Femur (tissue), 1 donor: ENCODE data around the gene LYRM7.
"Not testable (repeated sequence)": the region's sequence is repeated elsewhere in the genome, so short reads cannot be mapped to it uniquely, and the experiment has no call there.

Experiments
- DNase-seq: peaks from one replicate; pipeline ENCODE4 v3.0.0-alpha.2; 2017

Gene LYRM7

DNA sequence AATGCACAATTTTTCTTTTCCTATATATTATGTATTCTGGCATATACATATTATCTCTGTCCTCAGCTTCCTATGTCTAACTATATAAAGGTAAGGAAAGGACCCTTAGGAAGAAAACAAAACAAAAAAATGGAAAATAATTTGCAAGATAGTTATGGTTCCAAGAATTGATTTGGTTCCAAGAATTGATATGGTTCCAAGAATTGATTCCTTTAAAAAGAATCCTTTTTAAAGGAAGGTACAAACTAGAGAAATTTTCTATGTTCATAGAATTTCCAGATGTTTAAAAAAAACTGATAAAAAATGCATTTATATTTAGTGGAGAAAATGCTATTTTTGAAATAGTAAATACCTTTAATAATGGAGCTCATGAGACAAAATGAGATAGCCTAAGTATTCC, 12.1 kb downstream of the LYRM7 start:
- DNase-seq = no peak

DNA sequence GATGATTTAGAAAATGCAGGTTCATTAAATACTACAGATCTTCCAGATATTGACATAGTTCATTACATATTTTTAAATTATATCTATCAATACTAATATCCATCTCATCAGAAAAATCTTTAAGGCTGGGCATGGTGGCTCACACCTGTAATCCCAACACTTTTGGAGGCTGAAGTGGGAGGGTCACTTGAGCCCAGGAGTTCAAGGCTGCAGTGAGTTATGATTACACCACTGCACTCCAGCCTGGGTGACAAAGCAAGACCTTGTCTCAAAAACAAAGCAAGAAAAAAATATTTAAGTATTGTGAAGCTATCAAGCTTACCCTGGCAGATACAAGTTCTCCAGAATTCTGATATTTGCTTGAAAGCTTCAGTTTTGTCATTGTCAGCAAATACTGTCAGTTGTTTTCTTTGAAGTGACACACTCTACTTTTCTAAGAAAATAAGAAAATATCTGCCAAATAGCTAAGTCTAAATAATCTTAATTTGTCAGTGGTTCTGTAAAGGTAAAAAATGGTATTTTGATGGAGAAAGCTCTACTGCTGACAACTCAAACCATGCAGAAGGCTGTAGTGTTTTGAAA, 14.9 kb downstream of the LYRM7 start:
- DNase-seq = no peak

GRCh38 chr5:131186561-131187256, 16.0 kb downstream of the LYRM7 start:
- no peak for DNase-seq

GRCh38 chr5:131193106-131193505, 22.4 kb downstream of the LYRM7 start:
- DNase-seq = no peak

DNA sequence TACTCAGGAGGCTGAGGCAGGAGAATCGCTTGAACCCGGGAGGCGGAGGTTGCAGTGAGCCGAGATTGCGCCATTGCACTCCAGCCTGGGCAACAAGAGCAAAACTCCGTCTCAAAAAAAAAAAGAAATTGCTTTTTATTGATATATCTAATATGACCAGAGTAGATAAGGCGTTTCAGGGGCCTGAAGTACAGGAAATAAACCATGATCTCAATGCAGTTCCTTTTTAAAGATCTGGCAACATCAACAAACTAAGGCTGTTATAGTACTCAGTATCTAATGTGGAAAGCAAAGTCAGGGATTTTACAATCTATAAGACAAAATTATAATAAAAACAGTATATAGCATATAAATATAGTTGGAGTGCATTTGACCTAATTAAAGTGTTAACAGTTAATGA, 23.2 kb downstream of the LYRM7 start:
- DNase-seq = not testable (repeated sequence)

GRCh38 chr5:131194725-131195124, 24.0 kb downstream of the LYRM7 start:
- DNase-seq = no peak

- no peak for DNase-seq
Observed at GRCh38 chr5:131195696-131196095, 25.0 kb downstream of the LYRM7 start.

DNA sequence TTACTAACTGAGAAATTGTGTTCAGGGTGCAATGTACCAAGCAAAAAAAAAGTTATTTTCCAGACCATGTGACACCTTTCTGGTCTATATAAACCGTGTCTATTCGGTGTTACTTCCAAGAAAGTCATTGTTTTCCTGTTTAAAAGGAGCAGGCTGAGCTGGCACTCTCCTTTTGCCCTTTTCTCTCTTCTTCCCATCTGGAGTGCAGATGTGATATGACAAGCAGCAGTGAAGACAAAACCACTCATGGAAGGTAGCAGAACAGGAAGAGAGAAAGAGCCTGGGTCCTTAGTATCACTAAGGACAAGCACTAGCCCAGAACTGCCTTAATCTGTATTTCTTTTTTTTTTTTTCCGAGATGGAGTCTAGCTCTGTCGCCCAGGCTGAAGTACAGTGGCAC, 25.6 kb downstream of the LYRM7 start:
- DNase-seq = no peak

GRCh38 chr5:131198625-131199024, 27.9 kb downstream of the LYRM7 start:
- DNase-seq = no peak

DNA sequence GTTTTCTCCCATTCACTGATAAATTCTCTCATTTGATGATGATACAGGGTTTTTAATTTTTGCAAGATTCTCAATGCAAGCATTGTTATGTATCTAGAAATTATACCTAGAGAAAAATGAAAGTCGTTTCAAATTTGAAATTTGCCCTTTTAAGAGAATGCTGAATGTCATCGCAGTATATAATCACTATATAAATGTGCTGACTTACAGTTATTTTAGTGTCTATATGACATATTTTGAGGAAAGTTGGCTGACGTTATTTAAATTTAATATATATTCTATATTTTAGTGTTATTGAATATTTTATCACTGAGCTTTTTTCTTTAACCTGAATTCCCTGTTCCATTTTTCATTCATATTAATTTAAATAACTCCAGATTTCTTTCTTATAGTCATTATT, 29.8 kb downstream of the LYRM7 start:
- DNase-seq = no peak

- DNase-seq = no peak
Observed at GRCh38 chr5:131204964-131205363, 34.2 kb downstream of the LYRM7 start.

GRCh38 chr5:131206061-131206460, 35.3 kb downstream of the LYRM7 start:
- DNase-seq = no peak

- no peak for DNase-seq
Observed at GRCh38 chr5:131206772-131207171, 36.0 kb downstream of the LYRM7 start.

DNA sequence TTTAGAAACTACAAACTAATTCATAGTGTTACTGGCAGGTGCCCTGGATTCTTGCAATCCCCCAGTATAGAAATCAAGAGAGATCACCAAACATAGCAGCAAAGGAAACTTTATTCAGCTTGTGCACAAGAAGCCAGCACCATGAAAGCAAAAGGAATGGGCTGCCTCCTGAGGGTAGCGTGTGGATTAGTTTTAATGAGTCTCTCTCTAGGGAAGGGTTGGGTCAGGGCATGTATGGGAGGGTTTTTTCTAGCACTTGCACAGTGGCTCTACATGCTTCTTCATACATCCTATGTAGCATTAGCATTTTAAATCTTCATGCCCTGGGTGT, 38.4 kb downstream of the LYRM7 start:
- no peak for DNase-seq

DNA sequence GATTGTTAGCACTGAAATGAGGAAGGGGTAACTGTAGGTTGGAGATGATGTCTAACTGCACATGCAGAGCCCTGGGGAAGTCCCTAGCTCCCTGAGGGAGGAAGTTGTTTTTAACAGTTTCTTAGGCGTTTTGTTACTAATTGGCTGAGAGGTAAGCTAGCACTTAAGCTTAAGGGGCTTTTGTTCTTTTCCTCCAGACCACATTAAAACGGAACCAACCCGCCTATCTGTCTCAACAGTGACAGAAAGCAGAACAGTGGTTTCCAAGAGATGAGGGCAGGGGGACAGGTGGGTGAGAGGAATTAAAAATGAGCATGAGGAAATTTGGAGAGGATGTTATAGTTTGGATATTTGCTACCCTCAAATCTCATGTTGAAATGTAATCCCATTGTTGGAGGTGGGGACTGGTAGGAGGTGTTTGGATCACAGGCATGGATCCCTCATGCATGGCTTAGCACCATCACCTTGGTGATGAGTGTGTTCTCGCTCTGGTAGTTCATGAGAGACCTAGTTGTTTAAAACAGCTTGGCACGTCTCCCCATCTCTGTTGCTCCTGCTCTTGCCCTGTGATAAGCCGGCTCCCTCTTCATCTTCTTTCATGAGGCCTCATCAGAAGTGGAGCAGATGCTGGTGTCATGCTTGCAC, 38.9 kb downstream of the LYRM7 start:
- peak; percentile 38 for DNase-seq

DNA sequence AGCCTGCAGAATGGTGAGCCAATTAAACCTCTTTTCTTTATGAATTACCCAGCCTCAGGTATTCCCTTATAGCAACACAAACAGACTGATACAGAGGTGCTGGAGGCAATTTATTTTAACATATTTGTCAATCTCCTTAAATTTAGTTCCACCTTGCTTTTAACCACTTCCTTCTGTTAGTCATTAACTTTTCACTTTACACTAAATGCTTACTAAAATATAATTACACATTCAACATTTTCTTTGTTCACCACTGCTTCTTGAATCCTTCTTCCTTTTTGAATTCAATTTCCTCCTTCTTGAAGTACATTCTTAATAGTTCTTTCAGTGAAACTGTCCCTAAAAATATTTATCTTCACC, 39.4 kb downstream of the LYRM7 start:
- no peak for DNase-seq

DNA sequence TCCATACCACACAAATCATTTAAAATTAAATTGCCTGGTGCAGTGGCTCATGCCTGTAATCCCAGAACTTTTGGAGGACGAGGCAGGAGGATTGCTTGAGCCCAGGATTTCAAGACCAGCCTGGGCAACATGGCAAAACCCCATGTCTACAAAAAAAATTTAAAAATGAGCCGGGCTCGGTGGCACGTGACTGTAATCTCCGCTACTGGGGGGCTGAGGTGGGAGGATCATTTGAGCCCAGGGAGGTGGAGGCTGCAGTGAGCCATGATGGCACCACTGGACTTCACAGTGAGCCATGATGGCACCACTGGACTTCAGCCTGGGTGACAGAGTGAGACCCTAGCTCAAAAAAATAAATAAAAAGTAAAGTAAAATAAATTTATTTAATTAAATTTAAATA, 40.9 kb downstream of the LYRM7 start:
- no peak for DNase-seq

DNA sequence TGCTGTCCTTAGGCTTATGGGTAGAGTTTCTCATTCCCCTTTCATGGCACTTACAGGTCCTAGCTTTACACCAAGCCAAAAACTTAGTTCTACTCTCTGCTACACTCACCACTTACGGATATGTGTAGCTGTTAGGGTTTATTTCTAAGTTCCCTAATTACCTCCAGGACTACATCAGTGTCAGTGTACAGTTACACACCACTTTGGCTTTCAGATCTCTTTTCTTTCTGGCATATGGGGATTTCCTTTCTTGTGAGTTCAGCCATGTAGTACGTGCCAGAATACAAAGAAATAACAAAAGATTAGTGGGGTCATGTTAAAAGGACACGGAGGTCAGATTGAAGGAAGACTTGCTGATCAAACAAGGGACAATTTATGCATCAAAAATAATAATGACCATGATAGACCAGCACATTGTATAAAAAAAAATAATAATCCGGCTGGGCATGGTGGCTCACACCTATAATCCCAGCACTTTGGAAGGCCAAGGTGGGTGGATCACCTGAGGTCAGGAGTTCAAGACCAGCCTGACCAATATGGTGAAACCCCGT, 41.8 kb downstream of the LYRM7 start:
- no peak for DNase-seq

GRCh38 chr5:131214609-131215227, 44.0 kb downstream of the LYRM7 start:
- no peak for DNase-seq

DNA sequence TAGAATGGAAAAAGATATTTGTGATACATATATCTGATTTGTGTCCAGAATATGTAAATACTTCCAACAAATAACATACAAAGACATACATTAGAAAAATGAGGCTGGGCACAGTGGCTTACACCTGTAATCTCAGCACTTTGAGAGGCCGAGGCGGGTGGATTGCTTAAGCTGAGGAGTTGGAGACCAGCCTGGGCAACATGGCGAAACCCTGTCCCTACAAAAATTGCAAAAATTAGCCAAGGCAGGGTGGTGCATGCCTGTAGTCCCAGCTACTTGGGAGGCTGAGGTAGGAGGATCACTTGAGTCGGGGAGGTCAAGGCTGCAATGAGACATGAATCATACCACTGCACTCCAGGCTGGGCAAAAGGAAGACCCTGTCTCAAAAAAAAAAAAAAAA, 47.0 kb downstream of the LYRM7 start:
- DNase-seq = no peak

- DNase-seq = no peak
Observed at GRCh38 chr5:131218392-131218791, 47.6 kb downstream of the LYRM7 start.

DNA sequence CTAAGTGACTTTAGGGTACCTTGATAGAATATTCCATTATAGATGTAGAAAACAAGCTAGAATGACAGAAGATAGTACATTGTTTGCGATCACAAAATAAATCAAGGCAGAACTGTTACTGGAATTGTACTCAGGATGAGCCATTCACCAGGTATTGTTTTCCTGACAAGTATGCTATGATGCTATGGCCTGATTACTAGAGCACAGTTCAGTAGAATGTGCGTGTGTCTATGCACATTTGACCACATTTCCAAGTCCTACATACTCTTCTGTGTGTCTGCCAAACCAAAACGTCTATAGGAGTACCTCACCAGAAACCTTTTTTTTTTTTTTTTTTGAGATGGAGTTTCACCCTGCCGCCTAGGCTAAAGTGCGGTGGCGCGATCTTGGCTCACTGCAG, 49.8 kb downstream of the LYRM7 start:
- no peak for DNase-seq

DNA sequence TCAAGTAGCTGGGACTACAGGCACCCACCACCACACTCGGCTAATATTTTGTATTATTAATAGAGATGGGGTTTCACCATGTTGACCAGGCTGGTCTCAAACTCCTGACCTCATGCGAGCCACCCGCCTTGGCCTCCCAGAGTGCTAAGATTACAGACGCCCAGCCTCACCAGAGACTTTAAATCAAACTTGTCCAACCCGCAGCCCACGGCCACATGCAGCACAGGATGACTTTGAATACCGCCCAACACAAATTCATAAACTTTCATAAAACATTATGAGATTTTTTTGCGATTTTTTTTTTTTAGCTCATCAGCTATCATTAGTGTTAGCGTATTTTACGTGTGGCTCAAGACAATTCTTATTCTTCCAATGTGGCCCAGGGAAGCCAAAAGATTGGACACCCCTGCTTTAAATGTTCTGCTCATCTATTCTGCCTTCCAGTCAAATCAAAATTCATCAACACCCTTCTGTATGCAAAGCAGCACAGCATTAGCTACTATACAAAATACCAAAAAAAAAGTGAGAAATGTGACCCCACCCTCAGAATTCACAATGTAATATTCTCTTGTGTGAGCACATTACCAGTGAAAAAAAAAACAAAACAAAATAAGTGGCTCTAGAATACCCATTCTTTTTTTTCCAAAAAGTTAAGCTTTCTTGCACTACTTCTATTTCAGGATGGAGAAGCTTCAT, 50.4 kb downstream of the LYRM7 start:
- no peak for DNase-seq
